NCI-H2081 (cell line): ENCODE measurements around the gene ZC3H7A.

Source experiments
- DNase-seq, 2 experiments: peaks; one replicate each; lab custom pipeline; 2025; lab: John Stamatoyannopoulos, UW

Gene ZC3H7A

GRCh38 chr16:11737713-11738112 is 59.3 kb downstream of the ZC3H7A start:
- no peak for DNase-seq

DNA sequence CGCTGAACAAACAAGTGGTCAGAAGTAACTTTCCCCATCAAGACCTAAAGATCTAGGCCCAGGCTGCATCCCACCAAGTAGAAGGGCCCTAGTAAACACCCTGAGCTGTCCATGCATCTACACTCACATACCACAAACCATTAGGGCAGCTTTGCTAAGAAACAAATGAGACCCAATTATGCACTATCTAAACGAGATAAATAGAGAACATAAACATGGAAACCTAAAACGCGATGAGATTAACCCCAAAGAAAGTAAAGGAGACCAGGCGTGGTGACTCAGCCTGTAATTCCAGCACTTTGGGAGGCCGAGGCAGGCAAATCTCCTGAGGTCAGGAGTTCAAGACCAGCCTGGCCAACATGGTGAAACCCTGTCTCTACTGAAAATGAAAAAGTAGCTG is 60.2 kb downstream of the ZC3H7A start:
- DNase-seq: no peak

GRCh38 chr16:11735787-11736186 is 61.3 kb downstream of the ZC3H7A start:
- DNase-seq: no peak

DNA sequence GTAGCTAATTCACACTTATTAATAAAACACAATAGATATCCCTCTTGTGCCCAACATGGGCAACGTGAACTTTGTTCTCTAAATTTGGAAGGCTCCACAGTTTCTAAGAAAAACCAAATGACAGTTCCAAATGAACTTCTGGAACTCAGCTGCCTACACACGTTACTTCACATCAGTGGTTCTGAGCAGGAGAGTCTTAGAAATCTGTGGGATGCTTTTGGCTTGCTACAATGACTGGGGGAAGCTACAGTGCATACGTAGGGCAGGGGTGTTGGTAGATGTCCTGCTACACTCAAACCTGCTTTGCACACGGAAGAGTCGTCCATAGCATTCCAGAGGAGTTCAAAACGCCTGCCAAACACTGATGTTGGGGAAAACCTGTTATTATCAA is 62.4 kb downstream of the ZC3H7A start:
- DNase-seq: no peak

GRCh38 chr16:11734025-11734652 is 62.9 kb downstream of the ZC3H7A start:
- DNase-seq: no peak

- DNase-seq: no peak
Observed at GRCh38 chr16:11731222-11731621, 65.8 kb downstream of the ZC3H7A start.

GRCh38 chr16:11729787-11730186 is 67.3 kb downstream of the ZC3H7A start:
- DNase-seq: no peak

- no peak for DNase-seq
Observed at GRCh38 chr16:11727796-11728543, 69.1 kb downstream of the ZC3H7A start.

DNA sequence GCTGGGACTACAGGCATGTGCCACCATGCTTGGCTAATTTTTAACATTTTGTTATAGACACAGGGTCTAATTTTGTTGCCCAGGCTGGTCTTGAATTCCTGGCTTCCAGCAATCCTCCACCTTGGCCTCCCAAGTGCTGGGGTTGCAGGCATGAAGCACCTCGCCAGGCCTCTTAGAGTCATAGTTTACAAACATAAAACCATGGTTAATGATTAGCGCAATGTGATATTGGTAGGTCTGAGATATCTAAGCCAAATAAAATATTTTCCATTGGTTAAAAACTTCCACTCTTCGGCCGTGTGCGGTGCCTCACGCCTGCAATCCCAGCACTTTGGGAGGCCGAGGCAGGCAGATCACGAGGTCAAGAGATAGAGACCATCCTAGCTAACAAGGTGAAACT is 71.0 kb downstream of the ZC3H7A start:
- no peak for DNase-seq

- DNase-seq: no peak
Observed at GRCh38 chr16:11725457-11725856, 71.6 kb downstream of the ZC3H7A start.

GRCh38 chr16:11722468-11722808 is 74.6 kb downstream of the ZC3H7A start:
- DNase-seq: no peak

GRCh38 chr16:11721781-11722467 is 75.1 kb downstream of the ZC3H7A start:
- no peak for DNase-seq

DNA sequence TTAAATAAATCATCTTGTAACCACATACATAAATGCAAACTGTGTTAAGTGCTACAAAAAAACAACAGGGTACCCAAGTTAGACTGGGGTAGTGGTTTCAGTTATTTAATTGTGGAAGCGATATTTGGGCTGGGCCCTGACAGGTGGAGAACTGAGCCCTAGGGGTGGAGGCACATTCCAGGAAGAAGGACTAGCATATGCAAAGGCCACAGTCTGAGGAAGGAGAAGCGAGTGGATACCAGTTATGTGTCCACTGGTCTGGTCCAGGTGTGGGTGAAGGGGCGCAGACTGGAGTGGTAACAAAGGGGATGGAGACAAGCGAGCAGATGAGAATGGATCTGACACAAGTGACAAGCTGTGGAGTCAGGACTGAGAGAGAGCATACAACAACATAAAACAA is 77.3 kb downstream of the ZC3H7A start:
- DNase-seq: no peak

- DNase-seq: no peak
Observed at GRCh38 chr16:11719171-11719570, 77.9 kb downstream of the ZC3H7A start.

DNA sequence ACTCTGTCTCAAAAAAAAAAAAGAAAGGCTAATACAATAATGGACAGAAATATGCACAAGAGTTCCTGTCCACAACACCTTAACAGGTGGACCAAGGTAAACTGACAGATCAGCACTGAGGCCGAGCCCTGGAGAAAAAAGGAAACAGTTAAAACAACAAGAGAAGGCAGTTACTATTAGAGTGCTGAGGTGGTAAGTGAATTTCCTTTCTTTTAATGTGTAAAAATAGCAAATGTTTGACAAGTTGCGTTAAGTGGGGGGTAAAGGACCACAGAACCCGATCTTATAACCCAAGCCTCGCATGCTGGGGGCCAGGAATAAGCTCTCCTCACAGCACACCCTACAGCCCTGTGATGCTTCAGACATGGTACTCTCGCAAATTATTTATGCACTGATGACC is 79.2 kb downstream of the ZC3H7A start:
- DNase-seq: no peak

DNA sequence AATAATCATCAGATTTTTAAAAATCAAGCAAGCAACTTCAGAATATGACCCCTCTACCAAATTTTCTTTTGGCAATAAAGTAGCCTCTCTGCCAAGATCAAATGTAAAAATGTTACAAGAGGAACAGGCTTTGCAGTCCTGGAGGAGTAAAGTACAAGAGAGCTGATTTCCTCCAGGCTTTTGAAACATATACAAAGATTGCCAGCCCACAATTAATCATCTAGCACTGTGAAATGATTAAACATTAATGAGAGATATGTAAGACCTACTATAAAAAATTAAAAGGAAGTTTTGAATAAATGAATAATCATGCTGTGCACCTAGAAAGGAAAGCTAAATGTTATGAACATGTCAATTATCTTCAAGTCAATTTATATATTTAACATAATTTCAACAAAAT is 80.7 kb downstream of the ZC3H7A start:
- DNase-seq: no peak

- DNase-seq: no peak
Observed at GRCh38 chr16:11715246-11715947, 81.7 kb downstream of the ZC3H7A start.

- no peak for DNase-seq
Observed at GRCh38 chr16:11712122-11712521, 84.9 kb downstream of the ZC3H7A start.

DNA sequence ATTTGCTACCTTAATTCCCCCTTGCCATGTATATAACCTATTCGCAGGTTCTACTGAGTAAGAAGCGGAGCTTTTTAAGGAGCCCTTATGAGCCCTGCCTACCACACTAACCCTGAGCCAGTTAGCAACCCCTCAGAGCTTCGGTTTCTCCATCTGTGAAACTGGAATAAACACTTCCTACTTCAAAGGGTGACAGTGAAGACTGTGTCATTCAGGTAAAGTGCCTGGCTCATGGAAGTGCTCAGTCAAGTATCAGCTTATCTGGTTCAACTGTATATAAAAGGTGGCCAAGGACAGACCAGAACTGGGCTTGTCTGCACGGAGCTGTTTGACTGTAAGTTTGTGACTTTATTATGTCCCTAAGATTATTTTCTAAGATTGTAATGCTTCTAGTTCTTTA is 85.4 kb downstream of the ZC3H7A start:
- DNase-seq: no peak

DNA sequence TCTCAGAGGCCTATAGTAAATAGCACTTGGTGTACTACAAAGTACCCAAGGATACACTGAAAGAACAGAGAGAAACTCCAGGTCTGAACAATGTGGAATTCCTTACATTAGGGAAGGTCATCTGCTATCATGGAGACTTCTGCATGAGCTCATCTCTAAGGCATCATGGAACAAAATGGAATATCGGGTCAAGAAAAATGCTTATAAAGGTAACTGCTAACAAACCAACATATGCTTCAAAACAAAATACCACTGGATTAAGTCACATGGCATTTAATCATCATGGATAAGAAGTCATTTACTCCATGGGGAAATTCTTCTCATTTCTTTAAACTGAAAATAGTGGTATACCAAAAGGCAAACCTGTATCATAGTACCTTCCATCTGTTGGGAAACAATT is 88.6 kb downstream of the ZC3H7A start:
- DNase-seq: no peak

- DNase-seq: no peak
Observed at GRCh38 chr16:11707679-11708197, 89.3 kb downstream of the ZC3H7A start.

GRCh38 chr16:11706180-11706742 is 90.8 kb downstream of the ZC3H7A start:
- no peak for DNase-seq
